Suprapubic skin (tissue), 4 donors: Measurements from ENCODE around the gene DTNA. TPM values are rescaled to one million over a fixed set of nuclear protein-coding genes. Genes with fewer than 3 reads are reported as not detected.

Experiments used
- DNase-seq, 2 donors: peaks; one replicate each; pipeline ENCODE4 v3.0.0-alpha.2; 2019; ENCODE audit warnings: low spot score in 2 of 2
- H3K27ac ChIP-seq: fragments of 200-600 bp; sonication (generic); one replicate; pipeline ENCODE4 v1.5.1; 2019
- H3K27me3 ChIP-seq: fragments of 200-600 bp; sonication (generic); one replicate; pipeline ENCODE4 v1.5.1; 2019
- H3K36me3 ChIP-seq: fragments of 200-600 bp; sonication (generic); one replicate; pipeline ENCODE4 v1.5.1; 2019
- H3K4me1 ChIP-seq: fragments of 200-600 bp; sonication (generic); one replicate; pipeline ENCODE4 v1.5.1; 2019
- H3K4me3 ChIP-seq: fragments of 200-600 bp; sonication (generic); one replicate; pipeline ENCODE4 v1.5.1; 2019; ENCODE audit warnings: mild to moderate bottlenecking
- H3K9me3 ChIP-seq: fragments of 200-600 bp; sonication (generic); one replicate; pipeline ENCODE4 v1.5.1; 2019
- EP300 ChIP-seq: sonication (generic); formaldehyde crosslinking; IDR thresholded peaks from one replicate; pipeline ENCODE4 v1.6.1; 2017; ENCODE audit warnings: antibody characterized with exemption
- POLR2A ChIP-seq, 2 donors: fragments of 450-650 bp; IDR thresholded peaks; one replicate each; pipeline ENCODE4 v1.6.1; 2017; ENCODE audit warnings: antibody characterized with exemption in 2 of 2, mild to moderate bottlenecking in 2 of 2, moderate library complexity in 2 of 2
- POLR2AphosphoS5 ChIP-seq, 3 donors: sonication (generic); formaldehyde crosslinking; IDR thresholded peaks; one replicate each; pipeline ENCODE4 v1.6.1; 2017; ENCODE audit warnings: antibody characterized with exemption in 3 of 3
- WGBS: methylation state at CpG from one replicate; pipeline ENCODE4 v1.1.5; 2018; 5-methylcytosine and 5-hydroxymethylcytosine counted together
- total RNA-seq, 4 donors: library from RNA; depleted of rRNA; stranded (reverse); fragments of >200 nt; gene quantifications; one replicate each; pipeline ENCODE4 v1.1.0, GENCODE V29; 2016
- TF ChIP-seq, protein P1 (sequence below), 2 donors: fragments of 200-600 bp in 1 of 2; fragments of 450-650 bp in 1 of 2; sonication (generic) in 1 of 2; IDR thresholded peaks; one replicate each; pipeline ENCODE4 v1.5.1; 2016 to 2019; ENCODE audit warnings: antibody characterized with exemption in 2 of 2, mild to moderate bottlenecking in 1 of 2, moderate library complexity in 1 of 2

The DTNA gene
- total RNA-seq, 4 donors from 2014 or later: 3.0 to 15.9 (median 5.1) TPM

DNA sequence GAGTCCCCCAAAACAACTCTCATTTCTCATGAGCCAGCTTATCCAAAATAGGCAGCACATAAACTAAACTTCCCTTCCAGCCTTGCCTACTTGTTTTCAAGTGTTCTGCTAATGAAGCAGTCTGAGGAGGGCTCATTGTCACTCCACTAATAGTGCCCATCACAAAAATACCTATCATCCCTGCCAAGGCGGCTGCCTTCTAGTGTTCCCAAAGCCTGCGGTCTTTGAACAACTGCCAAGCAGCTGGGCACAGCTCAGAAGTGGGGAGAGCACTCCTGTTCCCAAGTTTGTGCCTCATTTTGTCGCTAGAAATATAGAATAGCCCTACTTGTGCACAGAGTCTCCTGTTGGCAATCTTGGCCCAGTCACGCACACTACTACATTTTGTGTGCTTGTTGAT is 50.3 kb downstream of the DTNA start:
- Histone ChIP-seq H3K27me3 (no peaks in the 10 kb centered on the region), H3K4me3 (no peak overlapping the region), H3K36me3 (no peaks in the 10 kb centered on the region), H3K4me1 (no peaks in the 10 kb centered on the region), H3K9me3 (no peaks in the 10 kb centered on the region), H3K27ac (no peak overlapping the region)
- WGBS: 55% methylated on average over 4 of the region's 4 CpGs
- TF ChIP-seq POLR2A (IDR thresholded peaks at IDR 0.05) (no peak), EP300 (no peak), POLR2AphosphoS5 (IDR thresholded peaks at IDR 0.05) (no peak)
- TF ChIP-seq, protein P1, sequence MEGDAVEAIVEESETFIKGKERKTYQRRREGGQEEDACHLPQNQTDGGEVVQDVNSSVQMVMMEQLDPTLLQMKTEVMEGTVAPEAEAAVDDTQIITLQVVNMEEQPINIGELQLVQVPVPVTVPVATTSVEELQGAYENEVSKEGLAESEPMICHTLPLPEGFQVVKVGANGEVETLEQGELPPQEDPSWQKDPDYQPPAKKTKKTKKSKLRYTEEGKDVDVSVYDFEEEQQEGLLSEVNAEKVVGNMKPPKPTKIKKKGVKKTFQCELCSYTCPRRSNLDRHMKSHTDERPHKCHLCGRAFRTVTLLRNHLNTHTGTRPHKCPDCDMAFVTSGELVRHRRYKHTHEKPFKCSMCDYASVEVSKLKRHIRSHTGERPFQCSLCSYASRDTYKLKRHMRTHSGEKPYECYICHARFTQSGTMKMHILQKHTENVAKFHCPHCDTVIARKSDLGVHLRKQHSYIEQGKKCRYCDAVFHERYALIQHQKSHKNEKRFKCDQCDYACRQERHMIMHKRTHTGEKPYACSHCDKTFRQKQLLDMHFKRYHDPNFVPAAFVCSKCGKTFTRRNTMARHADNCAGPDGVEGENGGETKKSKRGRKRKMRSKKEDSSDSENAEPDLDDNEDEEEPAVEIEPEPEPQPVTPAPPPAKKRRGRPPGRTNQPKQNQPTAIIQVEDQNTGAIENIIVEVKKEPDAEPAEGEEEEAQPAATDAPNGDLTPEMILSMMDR (IDR thresholded peaks at IDR 0.05): no peak
- DNase-seq: no peak

- Histone ChIP-seq H3K9me3 (no peaks in the 10 kb centered on the region), H3K27me3 (no peaks in the 10 kb centered on the region), H3K4me3 (no peak overlapping the region), H3K36me3 (no peaks in the 10 kb centered on the region), H3K4me1 (no peaks in the 10 kb centered on the region), H3K27ac (no peak overlapping the region)
- WGBS: 73% methylated on average over 4 of the region's 4 CpGs
- no peak for DNase-seq
- TF ChIP-seq, protein P1 (IDR thresholded peaks at IDR 0.05): no peak
- TF ChIP-seq POLR2AphosphoS5 (IDR thresholded peaks at IDR 0.05): no peak
- TF ChIP-seq EP300: no peak
- no peak for TF ChIP-seq POLR2A (IDR thresholded peaks at IDR 0.05)
Observed at GRCh38 chr18:34764451-34764850, 54.4 kb downstream of the DTNA start.

DNA sequence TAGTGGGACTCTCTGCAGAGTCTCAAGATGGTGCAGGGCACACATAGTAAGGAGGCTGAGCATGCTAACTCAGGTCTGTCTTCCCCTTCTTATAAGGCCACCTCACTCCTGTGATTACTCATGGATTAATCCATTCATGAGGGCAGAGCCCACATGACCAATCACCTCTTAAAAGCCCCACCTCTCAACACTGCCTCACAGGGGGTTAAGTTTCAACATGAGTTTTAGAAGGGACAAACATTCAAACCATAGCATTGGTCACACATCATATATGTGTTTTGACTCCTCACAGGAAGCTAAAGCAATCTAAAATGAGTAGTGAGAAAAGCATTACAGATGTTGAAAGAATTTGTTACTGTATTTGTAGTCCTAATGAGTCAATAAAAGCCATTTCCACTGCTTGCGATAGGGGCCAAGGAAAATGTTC is 57.5 kb downstream of the DTNA start:
- 93% methylated on average over 1 of the region's 1 CpG for WGBS
- Histone ChIP-seq H3K27ac (no peak overlapping the region), H3K4me1 (no peaks in the 10 kb centered on the region), H3K9me3 (no peaks in the 10 kb centered on the region), H3K27me3 (no peaks in the 10 kb centered on the region), H3K36me3 (no peaks in the 10 kb centered on the region), H3K4me3 (no peak overlapping the region)
- no peak for DNase-seq
- TF ChIP-seq EP300 (no peak), POLR2A (IDR thresholded peaks at IDR 0.05) (no peak), POLR2AphosphoS5 (IDR thresholded peaks at IDR 0.05) (no peak)
- TF ChIP-seq, protein P1 (IDR thresholded peaks at IDR 0.05): no peak

DNA sequence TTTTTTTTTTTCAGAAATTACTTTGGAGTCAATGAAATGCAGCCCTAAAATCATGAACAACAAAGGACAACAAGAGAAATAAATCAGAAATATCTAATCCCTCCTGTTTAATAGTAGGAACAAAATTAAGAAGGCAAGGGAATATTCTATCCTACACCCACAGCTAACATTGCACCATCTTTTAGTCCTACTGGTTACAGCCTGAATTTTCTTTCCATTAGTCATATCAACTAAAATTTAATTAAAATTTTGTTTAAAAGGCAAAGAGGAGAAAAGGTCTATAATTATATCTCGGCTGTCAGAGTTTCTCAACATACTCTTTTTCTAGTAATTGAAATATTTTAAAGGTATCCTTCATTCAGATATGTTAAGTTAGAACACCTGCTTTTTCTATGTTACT is 61.9 kb downstream of the DTNA start:
- no peak for DNase-seq
- Histone ChIP-seq H3K9me3 (no peaks in the 10 kb centered on the region), H3K4me3 (no peak overlapping the region), H3K27me3 (no peaks in the 10 kb centered on the region), H3K27ac (no peak overlapping the region), H3K4me1 (peaks cover 10% of the 10 kb centered on the region), H3K36me3 (no peaks in the 10 kb centered on the region)
- TF ChIP-seq POLR2AphosphoS5 (IDR thresholded peaks at IDR 0.05) (no peak), POLR2A (IDR thresholded peaks at IDR 0.05) (no peak), EP300 (no peak)
- TF ChIP-seq, protein P1 (IDR thresholded peaks at IDR 0.05): no peak
- 82% methylated on average over 1 of the region's 1 CpG for WGBS

- H3K27me3 ChIP-seq: no peaks in the 10 kb centered on the region
- H3K27ac ChIP-seq: no peak overlapping the region
- no peak for DNase-seq
- H3K4me3 ChIP-seq: no peak overlapping the region
- H3K36me3 ChIP-seq: no peaks in the 10 kb centered on the region
- 61% methylated on average over 2 of the region's 2 CpGs for WGBS
- TF ChIP-seq EP300 (no peak), POLR2AphosphoS5 (IDR thresholded peaks at IDR 0.05) (no peak)
- peaks cover 10% of the 10 kb centered on the region for H3K4me1 ChIP-seq
- H3K9me3 ChIP-seq: no peaks in the 10 kb centered on the region
Observed at GRCh38 chr18:34772887-34773286, 62.8 kb downstream of the DTNA start.

GRCh38 chr18:34773378-34773777 is 63.3 kb downstream of the DTNA start:
- Histone ChIP-seq H3K27me3 (no peaks in the 10 kb centered on the region), H3K4me3 (no peak overlapping the region), H3K4me1 (peaks cover 10% of the 10 kb centered on the region), H3K9me3 (no peaks in the 10 kb centered on the region), H3K36me3 (no peaks in the 10 kb centered on the region), H3K27ac (no peak overlapping the region)
- 28% methylated on average over 2 of the region's 2 CpGs for WGBS
- no peak for DNase-seq
- TF ChIP-seq, protein P1 (IDR thresholded peaks at IDR 0.05): no peak
- TF ChIP-seq POLR2A (IDR thresholded peaks at IDR 0.05): no peak
- no peak for TF ChIP-seq POLR2AphosphoS5 (IDR thresholded peaks at IDR 0.05)
- no peak for TF ChIP-seq EP300
